CD14-positive monocyte (primary cell): ENCODE data around the gene BARHL2. TPM values are rescaled to one million over a fixed set of nuclear protein-coding genes. Genes with fewer than 3 reads are reported as not detected.

Experiments used
- DNase-seq, 3 donors: peaks; one replicate each; pipeline ENCODE4 v3.0.0-alpha.2; 2011 to 2022
- H2AFZ ChIP-seq: 2 replicates; pipeline ENCODE4 v1.6.0; 2012; ENCODE audit warnings: mild to moderate bottlenecking, low read depth, low read length, inconsistent platforms; ENCODE audit not compliant: insufficient read depth, poor library complexity, severe bottlenecking
- H3K27ac ChIP-seq, 2 donors: 1 replicate in 1 of 2; 2 replicates in 1 of 2; pipeline ENCODE4 v1.5.1; 2012 to 2013; ENCODE audit warnings: low read length in 2 of 2, control low read depth in 1 of 2, inconsistent platforms in 1 of 2, low read depth in 1 of 2, mild to moderate bottlenecking in 1 of 2
- H3K27me3 ChIP-seq, 2 donors: one replicate each; pipeline versions ENCODE4 v1.6.0 to v1.6.1; 2011 to 2013; ENCODE audit warnings: low read length in 2 of 2; ENCODE audit not compliant: control insufficient read depth in 2 of 2, insufficient read depth in 2 of 2
- H3K36me3 ChIP-seq, 2 donors: replicated peaks in 1 of 2; 1 replicate in 1 of 2; 2 replicates in 1 of 2; pipeline versions ENCODE4 v1.5.1 to v1.6.1; 2012 to 2013; ENCODE audit warnings: low read length in 2 of 2, control low read depth in 1 of 2, inconsistent platforms in 1 of 2, mild to moderate bottlenecking in 1 of 2; ENCODE audit not compliant: insufficient read depth in 2 of 2, control insufficient read depth in 1 of 2
- H3K4me1 ChIP-seq, 2 donors: 1 replicate in 1 of 2; 2 replicates in 1 of 2; pipeline versions ENCODE4 v1.5.1 to v1.6.1; 2012 to 2013; ENCODE audit warnings: low read length in 2 of 2, control low read depth in 1 of 2, inconsistent platforms in 1 of 2, mild to moderate bottlenecking in 1 of 2, moderate library complexity in 1 of 2; ENCODE audit not compliant: insufficient read depth in 2 of 2, control insufficient read depth in 1 of 2
- H3K4me2 ChIP-seq: replicated peaks from 2 replicates; pipeline ENCODE3; 2012; ENCODE audit warnings: low read length, moderate library complexity, mild to moderate bottlenecking; ENCODE audit not compliant: poor library complexity, severe bottlenecking; ENCODE audit errors: extremely low read depth
- H3K4me3 ChIP-seq, 3 experiments: fragments of 200-600 bp in 1 of 3; sonication (generic) in 1 of 3; replicated peaks in 1 of 3; 1 replicate in 2 of 3; 2 replicates in 1 of 3; pipeline ENCODE4 v1.5.1; 2011 to 2013; ENCODE audit warnings: low read length in 3 of 3, mild to moderate bottlenecking in 3 of 3, control low read depth in 2 of 3, low read depth in 2 of 3, inconsistent platforms in 1 of 3, moderate library complexity in 1 of 3
- H3K79me2 ChIP-seq: 2 replicates; pipeline ENCODE4 v1.6.0; 2012; ENCODE audit warnings: mild to moderate bottlenecking, control low read depth, inconsistent platforms, low read length, moderate library complexity; ENCODE audit not compliant: insufficient read depth
- H3K9ac ChIP-seq: 2 replicates; pipeline ENCODE4 v1.6.0; 2017; ENCODE audit warnings: low read length, mild to moderate bottlenecking; ENCODE audit not compliant: insufficient read depth, poor library complexity, severe bottlenecking
- H3K9me3 ChIP-seq, 2 donors: replicated peaks in 1 of 2; 1 replicate in 1 of 2; 2 replicates in 1 of 2; pipeline versions ENCODE4 v1.5.1 to v1.6.1; 2012 to 2013; ENCODE audit warnings: low read length in 2 of 2, control low read depth in 1 of 2; ENCODE audit not compliant: control insufficient read depth in 1 of 2, insufficient read depth in 1 of 2
- H4K20me1 ChIP-seq: 2 replicates; pipeline ENCODE4 v1.6.0; 2012; ENCODE audit warnings: mild to moderate bottlenecking, low read length, control low read depth, moderate library complexity; ENCODE audit not compliant: insufficient read depth
- H3K27ac Mint-ChIP-seq, 7 donors: one replicate each; pipeline ENCODE4 v1.8.0; 2020; ENCODE audit warnings: mild to moderate bottlenecking in 7 of 7, mixed read lengths in 7 of 7, moderate library complexity in 6 of 7, inconsistent platforms in 2 of 7
- H3K27me3 Mint-ChIP-seq, 3 donors: one replicate each; pipeline ENCODE4 v1.8.0; 2021 to 2022; ENCODE audit warnings: low read depth in 3 of 3, mild to moderate bottlenecking in 3 of 3, mixed read lengths in 3 of 3, moderate library complexity in 3 of 3, inconsistent platforms in 1 of 3
- H3K36me3 Mint-ChIP-seq, 2 donors: one replicate each; pipeline ENCODE4 v1.8.0; 2020; ENCODE audit warnings: mixed read lengths in 2 of 2, inconsistent platforms in 1 of 2, mild to moderate bottlenecking in 1 of 2
- H3K4me1 Mint-ChIP-seq: one replicate; pipeline ENCODE4 v1.8.0; 2020; ENCODE audit warnings: mild to moderate bottlenecking, mixed read lengths
- H3K4me3 Mint-ChIP-seq, 2 donors: one replicate each; pipeline ENCODE4 v1.8.0; 2020; ENCODE audit warnings: mild to moderate bottlenecking in 2 of 2, mixed read lengths in 2 of 2, moderate library complexity in 1 of 2
- H3K9me3 Mint-ChIP-seq, 7 donors: one replicate each; pipeline ENCODE4 v1.8.0; 2020 to 2022; ENCODE audit warnings: mixed read lengths in 7 of 7, mild to moderate bottlenecking in 6 of 7, moderate library complexity in 6 of 7, inconsistent platforms in 2 of 7
- WGBS: methylation state at CpG from one replicate; pipeline ENCODE4 v1.1.5; 2013; ENCODE audit warnings: missing lambda C conversion rate; ENCODE audit not compliant: insufficient coverage; 5-methylcytosine and 5-hydroxymethylcytosine counted together
- intact Hi-C, 2 donors: fragments of 100-400 bp; cut with micrococcal nuclease; formaldehyde crosslinking; loops; one replicate each; pipeline versions ENCODE4 v1.15.0 to v1.15.1; 2023
- polyA plus RNA-seq, 3 donors: library from polyadenylated mRNA; depleted of rRNA in 1 of 3; unstranded in 2 of 3; stranded (reverse) in 1 of 3; fragments of 300-500 nt in 2 of 3; fragments of >200 nt in 1 of 3; fragmentation: Illumina TruSeq in 2 of 3; gene quantifications; 1 replicate in 2 of 3; 2 replicates in 1 of 3; pipeline ENCODE4 v1.2.3, GENCODE V29; 2012 to 2021
- TF ChIP-seq, protein P1 (sequence below): fragments of 200-600 bp; IDR thresholded peaks from one replicate; pipeline ENCODE4 v1.8.0; 2022; ENCODE audit warnings: antibody characterized with exemption, mild to moderate bottlenecking

BARHL2 gene
- polyA plus RNA-seq, 3 donors = not detected

DNA sequence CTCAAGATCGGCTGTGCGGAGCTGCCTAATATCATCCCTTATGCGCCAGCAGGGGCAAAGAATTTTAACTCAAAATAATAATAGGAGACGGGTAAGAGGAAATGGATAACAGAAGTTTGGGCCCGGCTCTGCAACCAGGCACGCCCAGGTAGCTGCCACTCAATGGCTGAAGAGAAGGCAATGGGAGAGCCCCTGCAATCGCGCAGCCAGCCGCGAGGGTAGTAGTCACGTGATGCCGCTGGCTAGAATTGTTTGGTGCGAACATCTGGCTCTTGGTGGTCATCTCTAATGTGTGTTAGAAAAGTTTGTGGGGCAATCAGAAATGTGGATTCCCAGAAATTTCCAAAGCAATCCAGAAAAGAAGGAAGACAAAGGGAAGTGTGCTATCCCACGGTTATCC, 12.3 kb downstream of the BARHL2 start:
- peaks cover 0 to 38% (median 27%) of the 10 kb centered on the region in 7 donors for H3K9me3 Mint-ChIP-seq
- H3K27ac ChIP-seq = no peak overlapping the region
- H3K27ac Mint-ChIP-seq = no peak overlapping the region
- intact Hi-C loops = no loop called here
- peak overlapping the region in 1 of 2 donors; percentile 85 for H3K4me3 Mint-ChIP-seq
- no peaks in the 10 kb centered on the region for H4K20me1 ChIP-seq
- H3K9ac ChIP-seq = no peak overlapping the region
- WGBS = 5% methylated on average over 11 of the region's 14 CpGs
- peaks cover 6 to 43% of the 10 kb centered on the region in 2 donors for H3K9me3 ChIP-seq
- peaks cover 5 to 17% of the 10 kb centered on the region in 2 donors for H3K4me1 ChIP-seq
- H3K4me3 ChIP-seq = no peak overlapping the region
- no peak overlapping the region for H3K4me2 ChIP-seq
- no peak overlapping the region for H2AFZ ChIP-seq
- H3K4me1 Mint-ChIP-seq = peaks cover 14% of the 10 kb centered on the region
- no peak for DNase-seq
- H3K27me3 ChIP-seq = peaks cover 75 to 91% of the 10 kb centered on the region in 2 donors
- peaks cover 70 to 82% (median 71%) of the 10 kb centered on the region in 3 donors for H3K27me3 Mint-ChIP-seq
- no peaks in the 10 kb centered on the region for H3K36me3 ChIP-seq
- TF ChIP-seq, protein P1, sequence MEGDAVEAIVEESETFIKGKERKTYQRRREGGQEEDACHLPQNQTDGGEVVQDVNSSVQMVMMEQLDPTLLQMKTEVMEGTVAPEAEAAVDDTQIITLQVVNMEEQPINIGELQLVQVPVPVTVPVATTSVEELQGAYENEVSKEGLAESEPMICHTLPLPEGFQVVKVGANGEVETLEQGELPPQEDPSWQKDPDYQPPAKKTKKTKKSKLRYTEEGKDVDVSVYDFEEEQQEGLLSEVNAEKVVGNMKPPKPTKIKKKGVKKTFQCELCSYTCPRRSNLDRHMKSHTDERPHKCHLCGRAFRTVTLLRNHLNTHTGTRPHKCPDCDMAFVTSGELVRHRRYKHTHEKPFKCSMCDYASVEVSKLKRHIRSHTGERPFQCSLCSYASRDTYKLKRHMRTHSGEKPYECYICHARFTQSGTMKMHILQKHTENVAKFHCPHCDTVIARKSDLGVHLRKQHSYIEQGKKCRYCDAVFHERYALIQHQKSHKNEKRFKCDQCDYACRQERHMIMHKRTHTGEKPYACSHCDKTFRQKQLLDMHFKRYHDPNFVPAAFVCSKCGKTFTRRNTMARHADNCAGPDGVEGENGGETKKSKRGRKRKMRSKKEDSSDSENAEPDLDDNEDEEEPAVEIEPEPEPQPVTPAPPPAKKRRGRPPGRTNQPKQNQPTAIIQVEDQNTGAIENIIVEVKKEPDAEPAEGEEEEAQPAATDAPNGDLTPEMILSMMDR = no peak
- no peaks in the 10 kb centered on the region for H3K79me2 ChIP-seq
- H3K36me3 Mint-ChIP-seq = peaks cover 0 to 9% of the 10 kb centered on the region in 2 donors

- H3K27me3 Mint-ChIP-seq = peaks cover 17 to 38% (median 22%) of the 10 kb centered on the region in 3 donors
- Histone ChIP-seq H3K9ac (no peak overlapping the region), H2AFZ (no peak overlapping the region), H3K27me3 (peaks cover 16 to 32% of the 10 kb centered on the region in 2 donors), H3K4me2 (no peak overlapping the region), H3K79me2 (no peaks in the 10 kb centered on the region), H4K20me1 (no peaks in the 10 kb centered on the region), H3K4me1 (no peaks in the 10 kb centered on the region), H3K4me3 (no peak overlapping the region), H3K36me3 (no peaks in the 10 kb centered on the region), H3K9me3 (no peaks in the 10 kb centered on the region), H3K27ac (no peak overlapping the region)
- H3K4me1 Mint-ChIP-seq = no peaks in the 10 kb centered on the region
- TF ChIP-seq, protein P1 = no peak
- DNase-seq = no peak
- 88% methylated on average over 2 of the region's 3 CpGs for WGBS
- peaks cover 0 to 4% (median 0%) of the 10 kb centered on the region in 7 donors for H3K9me3 Mint-ChIP-seq
- H3K36me3 Mint-ChIP-seq = no peaks in the 10 kb centered on the region
- H3K27ac Mint-ChIP-seq = no peak overlapping the region
- no peak overlapping the region for H3K4me3 Mint-ChIP-seq
- intact Hi-C loops = no loop called here
These were observed 22.3 kb downstream of the BARHL2 start for GRCh38 chr1:90694846-90695245.
